Activated CD8-positive, alpha-beta memory T cell treated with anti-CD3 and anti-CD28 coated beads, Interleukin-2, amount 50 U/mL, for 24 hours (primary cell): ENCODE measurements around the gene IL1RL1.

Experiments
- DNase-seq: peaks from one replicate; pipeline ENCODE4 v3.0.0-alpha.2; 2020; ENCODE audit errors: extremely low read depth

Gene IL1RL1

GRCh38 chr2:102367331-102367971 lies 56.1 kb downstream of the IL1RL1 start:
- no peak for DNase-seq

GRCh38 chr2:102368461-102369109 lies 57.2 kb downstream of the IL1RL1 start:
- DNase-seq: no peak

GRCh38 chr2:102369866-102370265 lies 58.5 kb downstream of the IL1RL1 start:
- no peak for DNase-seq

GRCh38 chr2:102376052-102376591 lies 64.8 kb downstream of the IL1RL1 start:
- no peak for DNase-seq

- no peak for DNase-seq
These were observed 72.4 kb downstream of the IL1RL1 start for GRCh38 chr2:102383722-102384121.

- DNase-seq: no peak
These were observed 74.2 kb downstream of the IL1RL1 start for GRCh38 chr2:102385522-102385921.

GRCh38 chr2:102386004-102386403 lies 74.6 kb downstream of the IL1RL1 start:
- no peak for DNase-seq

- no peak for DNase-seq
These were observed 75.6 kb downstream of the IL1RL1 start for GRCh38 chr2:102386867-102387541.

- no peak for DNase-seq
These were observed 76.6 kb downstream of the IL1RL1 start for GRCh38 chr2:102387763-102388546.

GRCh38 chr2:102391565-102391964 lies 80.2 kb downstream of the IL1RL1 start:
- no peak for DNase-seq

GRCh38 chr2:102392096-102392495 lies 80.7 kb downstream of the IL1RL1 start:
- no peak for DNase-seq

- DNase-seq: no peak
These were observed 81.6 kb downstream of the IL1RL1 start for GRCh38 chr2:102392942-102393341.

- DNase-seq: no peak
These were observed 84.6 kb downstream of the IL1RL1 start for GRCh38 chr2:102396012-102396411.

GRCh38 chr2:102397209-102397608 lies 85.8 kb downstream of the IL1RL1 start:
- no peak for DNase-seq

- no peak for DNase-seq
These were observed 88.3 kb downstream of the IL1RL1 start for GRCh38 chr2:102399499-102400141.

- no peak for DNase-seq
These were observed 90.1 kb downstream of the IL1RL1 start for GRCh38 chr2:102401456-102401855.
